Esophagus muscularis mucosa (tissue), 3 donors: ENCODE measurements around the gene SUPT4H1.

Source experiments
- CTCF ChIP-seq, 3 experiments: fragments of 200-600 bp in 2 of 3; fragments of 450-650 bp in 1 of 3; sonication (generic) in 2 of 3; IDR thresholded peaks; one replicate each; pipeline ENCODE4 v1.5.1; 2017 to 2019; ENCODE audit warnings: antibody characterized with exemption in 3 of 3, mild to moderate bottlenecking in 2 of 3, moderate library complexity in 1 of 3
- EP300 ChIP-seq: sonication (generic); formaldehyde crosslinking; IDR thresholded peaks from one replicate; pipeline ENCODE4 v1.6.1; 2017; ENCODE audit warnings: antibody characterized with exemption

GRCh38 chr17:58343131-58343530 lies 8.9 kb downstream of the SUPT4H1 start:
- TF ChIP-seq CTCF (IDR thresholded peaks at IDR 0.05), result no peak
- TF ChIP-seq EP300, result no peak
